GM12891 (cell line): ENCODE data around the gene CACNB4.
A peak's percentile ranks its signal among the peaks of the same experiment; 100 is the strongest.
"Not testable (repeated sequence)": the region's sequence is repeated elsewhere in the genome, so short reads cannot be mapped to it uniquely, and the experiment has no call there.

Experiments used
- DNase-seq: peaks from one replicate; pipeline ENCODE4 v3.0.0; 2011; ENCODE audit warnings: low spot score; ENCODE audit not compliant: insufficient read length
- FAIRE-seq: peaks from 2 replicates; lab custom pipeline; 2011; peaks lifted over from hg19 to GRCh38; lab: Jason Lieb, UNC
- PAX5 ChIP-seq: IDR thresholded peaks from 2 replicates; pipeline ENCODE4 v1.6.1; 2011; ENCODE audit warnings: low read length, moderate library complexity, mild to moderate bottlenecking; ENCODE audit not compliant: insufficient read depth, severe bottlenecking
- POLR2A ChIP-seq: IDR thresholded peaks from 2 replicates; pipeline ENCODE4 v1.6.1; 2011; ENCODE audit warnings: low read depth, low read length, control low read depth
- POLR2AphosphoS5 ChIP-seq: IDR thresholded peaks from 2 replicates; pipeline ENCODE4 v1.6.1; 2011; ENCODE audit warnings: low read depth, low read length, control low read depth
- POU2F2 ChIP-seq: IDR thresholded peaks from 2 replicates; pipeline ENCODE4 v1.6.1; 2011; ENCODE audit warnings: low read depth, mild to moderate bottlenecking, control low read depth, low read length, moderate library complexity
- SPI1 ChIP-seq: IDR thresholded peaks from 2 replicates; pipeline ENCODE4 v1.6.1; 2011; ENCODE audit warnings: low read depth, low read length, control low read depth
- TAF1 ChIP-seq: IDR thresholded peaks from 2 replicates; pipeline ENCODE4 v1.6.1; 2011; ENCODE audit warnings: low read depth, low read length, control low read depth

CACNB4 gene

GRCh38 chr2:151931030-151931611, 167.7 kb downstream of the CACNB4 start:
- DNase-seq (no peak), FAIRE-seq (peak; percentile 69)
- TF ChIP-seq POU2F2: no peak
- TF ChIP-seq SPI1: no peak
- no peak for TF ChIP-seq PAX5
- no peak for TF ChIP-seq POLR2A
- TF ChIP-seq POLR2AphosphoS5: no peak
- TF ChIP-seq TAF1: no peak

DNA sequence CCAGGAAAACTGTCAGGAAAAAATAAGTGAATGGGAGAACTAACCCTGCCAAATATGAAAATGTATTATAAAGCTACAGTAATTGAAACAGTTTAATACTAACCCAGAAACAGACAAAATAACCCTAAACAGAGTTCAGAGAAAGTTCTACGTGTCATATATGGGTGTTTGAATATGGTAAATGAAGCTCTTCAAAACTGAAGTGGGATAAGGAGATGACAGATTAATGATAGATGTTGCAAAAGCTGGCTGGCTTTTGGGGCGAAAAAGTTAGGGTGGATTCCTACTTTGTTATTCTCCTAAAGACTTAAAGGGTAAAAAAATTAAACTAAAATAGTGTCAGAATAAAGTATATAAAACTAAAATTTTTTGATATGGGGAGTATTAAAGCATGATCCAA, 168.8 kb downstream of the CACNB4 start:
- no peak for DNase-seq
- TF ChIP-seq POU2F2 (no peak), TAF1 (no peak), POLR2A (no peak), POLR2AphosphoS5 (no peak), SPI1 (no peak), PAX5 (no peak)
- FAIRE-seq: no peak

DNA sequence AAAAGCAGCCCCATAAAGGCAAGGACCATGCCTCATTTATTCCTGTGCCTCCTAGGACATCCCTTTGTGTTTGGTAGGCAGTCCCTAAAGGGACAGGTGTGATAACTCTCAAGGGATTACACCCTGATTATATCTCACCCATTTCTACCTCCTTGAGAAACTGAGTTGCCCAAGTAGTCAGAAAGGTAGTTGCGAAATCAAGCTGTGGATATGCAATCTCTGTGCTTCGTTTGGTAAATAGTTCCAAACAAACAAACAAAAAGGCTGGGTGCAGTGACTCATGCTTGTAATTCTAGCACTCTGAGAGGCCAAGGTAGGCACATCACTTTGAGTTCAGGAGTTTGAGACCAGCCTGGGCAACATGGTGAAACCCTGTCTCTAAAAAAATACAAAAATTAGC, 170.5 kb downstream of the CACNB4 start:
- TF ChIP-seq TAF1 (no peak), POLR2AphosphoS5 (no peak), SPI1 (no peak), PAX5 (no peak), POLR2A (no peak), POU2F2 (no peak)
- FAIRE-seq (no peak), DNase-seq (no peak)

DNA sequence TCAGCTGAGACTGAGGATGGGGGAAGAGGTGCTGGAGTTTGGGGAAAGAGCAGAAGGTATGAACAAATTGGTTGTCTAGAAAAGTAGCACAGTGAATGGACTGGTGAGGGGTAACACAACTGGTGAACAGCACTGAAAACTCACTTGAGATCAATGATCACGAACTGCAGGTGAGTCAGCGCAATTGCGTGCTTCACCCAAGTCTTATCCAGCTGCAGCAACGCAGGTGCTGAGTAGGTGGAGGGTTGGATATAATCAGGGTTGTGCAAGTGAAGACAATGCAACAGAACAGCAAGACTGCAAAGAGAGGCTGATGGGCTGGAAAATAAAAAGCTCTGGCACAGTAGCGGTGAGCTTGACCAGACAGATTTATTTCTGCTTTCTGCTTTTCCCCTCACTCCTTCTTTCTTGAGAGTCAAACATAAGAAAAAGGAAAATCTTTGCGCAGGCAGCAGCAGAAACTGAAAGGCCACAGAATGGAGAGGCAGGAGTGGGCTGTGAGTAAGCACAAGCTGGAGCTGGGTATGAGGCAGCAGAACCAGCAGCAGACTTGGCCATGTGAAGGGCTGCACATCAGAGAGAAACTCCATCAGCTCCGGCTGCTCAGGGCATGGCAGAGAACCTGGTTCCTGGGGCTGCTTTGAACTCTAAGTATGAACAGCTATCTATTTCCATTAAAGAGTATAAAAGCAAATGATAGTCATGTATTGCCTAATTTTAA, 171.2 kb downstream of the CACNB4 start:
- DNase-seq (no peak), FAIRE-seq (peak; percentile 35)
- TF ChIP-seq POLR2A: no peak

DNA sequence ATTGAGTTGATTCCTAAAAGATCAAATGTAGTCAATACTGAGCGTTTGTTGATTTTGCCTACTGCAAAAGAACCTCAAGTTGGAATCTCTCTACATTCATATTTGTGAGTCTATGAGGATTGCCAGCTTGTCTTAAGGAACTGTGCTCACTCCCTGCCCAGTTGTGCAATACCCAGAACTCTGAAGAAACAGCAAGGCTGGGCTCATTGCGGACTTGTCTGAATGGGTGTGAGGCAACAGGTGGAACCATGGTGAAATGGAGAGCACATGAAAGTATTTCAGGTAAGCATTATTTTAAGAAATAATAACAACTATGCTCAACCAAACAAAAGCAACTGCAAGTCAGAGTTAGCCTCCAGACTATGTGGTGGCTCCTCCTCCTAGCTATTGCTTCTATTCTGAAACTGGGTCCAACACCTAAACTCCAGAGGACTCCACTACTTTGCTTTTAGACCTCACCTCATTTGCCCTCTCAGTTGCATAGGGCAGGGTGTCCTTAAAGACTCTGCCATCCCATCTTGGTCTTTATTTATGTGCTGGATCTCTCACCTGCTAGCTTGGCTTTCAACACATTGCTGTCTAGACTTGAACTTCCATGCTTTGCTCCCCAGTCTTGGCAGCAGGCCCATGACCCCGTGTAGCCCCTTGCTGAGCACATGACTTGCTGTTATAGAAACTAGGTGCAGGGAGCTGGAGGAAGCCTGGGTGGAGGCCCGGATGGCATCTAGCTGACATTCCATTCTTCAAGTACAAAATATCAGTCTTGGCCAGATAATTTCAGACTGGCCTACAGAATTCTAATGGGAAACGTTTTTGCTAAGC, 175.8 kb downstream of the CACNB4 start:
- FAIRE-seq: no peak
- no peak for DNase-seq
- TF ChIP-seq SPI1 (no peak), POLR2A (no peak), PAX5 (no peak), POU2F2 (no peak)

DNA sequence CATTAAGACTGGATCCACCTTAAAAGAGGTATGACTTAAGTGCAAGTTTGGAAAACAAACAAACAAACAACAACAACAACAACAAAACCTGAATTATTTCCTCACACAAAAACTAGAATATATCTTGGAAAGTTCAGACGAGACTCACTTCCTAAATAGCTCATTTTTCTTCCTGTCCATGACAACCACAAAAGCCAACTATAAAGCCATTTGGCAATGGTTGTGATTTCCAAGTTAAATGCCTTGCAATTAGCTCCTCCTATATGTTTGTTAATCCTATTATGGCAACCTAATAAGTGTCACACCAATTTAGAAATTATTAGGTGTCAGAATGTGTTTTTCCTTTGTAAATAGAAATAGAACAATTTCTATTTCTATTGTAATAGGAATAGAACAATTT, 179.1 kb downstream of the CACNB4 start:
- no peak for DNase-seq
- TF ChIP-seq SPI1: no peak
- TF ChIP-seq POU2F2: no peak
- no peak for FAIRE-seq

GRCh38 chr2:151918308-151918707, 180.5 kb downstream of the CACNB4 start:
- no peak for DNase-seq
- no peak for TF ChIP-seq TAF1
- no peak for TF ChIP-seq POU2F2
- TF ChIP-seq SPI1: no peak
- TF ChIP-seq POLR2AphosphoS5: no peak
- TF ChIP-seq POLR2A: no peak
- no peak for TF ChIP-seq PAX5
- FAIRE-seq: no peak

DNA sequence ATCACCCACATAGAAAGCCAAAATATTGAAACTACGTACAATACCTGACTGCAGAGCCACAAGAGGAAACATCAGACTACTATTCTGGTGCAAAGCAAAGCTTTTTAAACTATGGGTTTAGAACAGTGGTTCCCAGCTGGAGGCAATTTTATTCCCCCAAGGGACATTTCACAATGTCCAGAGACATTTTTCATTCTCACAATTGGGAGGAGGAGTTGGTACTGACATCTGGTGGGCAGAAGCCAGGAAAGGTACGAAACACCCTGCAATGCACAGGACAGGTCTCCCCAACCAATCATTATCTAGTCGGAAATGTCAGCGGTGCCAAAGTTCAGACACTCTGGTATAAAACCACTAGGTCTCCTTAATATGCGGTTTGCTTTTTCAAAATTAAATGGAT, 182.2 kb downstream of the CACNB4 start:
- TF ChIP-seq POLR2A (no peak), POLR2AphosphoS5 (no peak), POU2F2 (no peak), TAF1 (no peak), PAX5 (no peak), SPI1 (no peak)
- DNase-seq (no peak), FAIRE-seq (no peak)

GRCh38 chr2:151915629-151916025, 183.2 kb downstream of the CACNB4 start:
- FAIRE-seq, DNase-seq: not testable (repeated sequence)

- FAIRE-seq: no peak
- TF ChIP-seq PAX5 (no peak), POU2F2 (no peak), TAF1 (no peak), SPI1 (no peak), POLR2AphosphoS5 (no peak), POLR2A (no peak)
- no peak for DNase-seq
Observed at GRCh38 chr2:151914989-151915628, 183.7 kb downstream of the CACNB4 start.
